GM12891 (cell line): ENCODE measurements around the gene FAM72D.
"Not testable (repeated sequence)": the region's sequence is repeated elsewhere in the genome, so short reads cannot be mapped to it uniquely, and the experiment has no call there.

Experiments
- POLR2A ChIP-seq: IDR thresholded peaks from 2 replicates; pipeline ENCODE4 v1.6.1; 2011; ENCODE audit warnings: low read depth, low read length, control low read depth
- POLR2AphosphoS5 ChIP-seq: IDR thresholded peaks from 2 replicates; pipeline ENCODE4 v1.6.1; 2011; ENCODE audit warnings: low read depth, low read length, control low read depth
- TAF1 ChIP-seq: IDR thresholded peaks from 2 replicates; pipeline ENCODE4 v1.6.1; 2011; ENCODE audit warnings: low read depth, low read length, control low read depth

- TF ChIP-seq TAF1, POLR2AphosphoS5, POLR2A: not testable (repeated sequence)
Measured at GRCh38 chr1:145048181-145048856, 47.5 kb upstream of the FAM72D start.
